Omental fat pad (tissue), 4 donors: ENCODE results near the gene AFAP1. TPM values are rescaled to one million over a fixed set of nuclear protein-coding genes. Genes with fewer than 3 reads are reported as not detected.

ENCODE experiments used
- ATAC-seq: fragments of 150-250 bp; one replicate; pipeline ENCODE4 v1.9.1; 2016; ENCODE audit warnings: mild to moderate bottlenecking, moderate library complexity; ENCODE audit not compliant: low FRiP score
- DNase-seq: peaks from one replicate; pipeline ENCODE4 v3.0.0-alpha.2; 2019; ENCODE audit warnings: low spot score
- CTCF ChIP-seq, 3 donors: fragments of 450-650 bp; IDR thresholded peaks; one replicate each; pipeline ENCODE4 v1.5.1; 2016 to 2017; ENCODE audit warnings: antibody characterized with exemption in 3 of 3, mild to moderate bottlenecking in 3 of 3, moderate library complexity in 2 of 3
- total RNA-seq, 4 donors: library from RNA; depleted of rRNA; stranded (reverse); fragments of >200 nt; gene quantifications; one replicate each; pipeline ENCODE4 v1.1.0, GENCODE V29; 2016

Gene AFAP1
- total RNA-seq, 4 donors from 2014 or later = 24.6 to 35.5 (median 26.9) TPM

- ATAC-seq (no peak), DNase-seq (no peak)
- TF ChIP-seq CTCF (IDR thresholded peaks at IDR 0.05) = no peak
Observed at GRCh38 chr4:7708981-7709380, 230.7 kb downstream of the AFAP1 start.

Other genes starting within 250 kb of the AFAP1 start
- gene ABLIM2, start 219.0 kb upstream of the AFAP1 start, total RNA-seq = 10 to 100 TPM; 10.1 to 34.2 (median 13.7) TPM